OCI-LY7 (cell line): ENCODE measurements around the gene MRPL33. TPM values are rescaled to one million over a fixed set of nuclear protein-coding genes. Genes with fewer than 3 reads are reported as not detected.

Experiments
- BruUV-seq: library from RNA; stranded (reverse); fragments of 400-500 nt; replicated peaks from 2 replicates; lab custom pipeline; 2021; lab: Mats Ljungman, UMichigan
- CTCF ChIA-PET: fragments of 300-600 bp; sonication (Branson Sonifier 250); formaldehyde crosslinking; loops from one replicate; lab custom pipeline; 2022; ENCODE audit warnings: antibody characterized with exemption; ENCODE audit not compliant: unreplicated experiment; lab: Charles Lee
- POLR2A ChIA-PET: fragments of 300-600 bp; sonication (Branson Sonifier 250); formaldehyde crosslinking; loops from one replicate; lab custom pipeline; 2022; ENCODE audit warnings: antibody characterized with exemption; lab: Charles Lee
- DNase-seq: peaks from one replicate; pipeline ENCODE4 v3.0.0-alpha.2; 2015; ENCODE audit warnings: low spot score
- H2AFZ ChIP-seq: fragments of 200-600 bp; sonication (generic), shearing (Covaris generic); 2 replicates; pipeline ENCODE4 v1.6.1; 2014; ENCODE audit warnings: mild to moderate bottlenecking, antibody characterized with exemption, low read length, moderate library complexity
- H3K27ac ChIP-seq: fragments of 200-600 bp; sonication (generic); 2 replicates; pipeline ENCODE4 v1.5.1; 2014; ENCODE audit warnings: mixed run types, low read depth, mild to moderate bottlenecking, moderate library complexity, low read length, inconsistent platforms; ENCODE audit not compliant: poor library complexity, severe bottlenecking
- H3K36me3 ChIP-seq: fragments of 200-600 bp; sonication (generic); 2 replicates; pipeline ENCODE4 v1.6.1; 2014; ENCODE audit warnings: mild to moderate bottlenecking, antibody characterized with exemption, low read length, moderate library complexity, mixed read lengths; ENCODE audit not compliant: insufficient read depth
- H3K4me1 ChIP-seq: fragments of 200-600 bp; sonication (generic); 2 replicates; pipeline ENCODE4 v1.5.1; 2014; ENCODE audit warnings: mild to moderate bottlenecking, low read length; ENCODE audit not compliant: insufficient read depth, poor library complexity, severe bottlenecking
- H3K4me2 ChIP-seq: fragments of 200-600 bp; sonication (generic); 2 replicates; pipeline ENCODE4 v1.6.1; 2014; ENCODE audit warnings: mild to moderate bottlenecking, low read length
- H3K4me3 ChIP-seq: fragments of 200-600 bp; sonication (generic); 2 replicates; pipeline ENCODE4 v1.5.1; 2014; ENCODE audit warnings: mild to moderate bottlenecking, low read depth, low read length; ENCODE audit not compliant: poor library complexity, severe bottlenecking
- H3K79me2 ChIP-seq: fragments of 200-600 bp; sonication (generic); 2 replicates; pipeline ENCODE4 v1.6.1; 2016; ENCODE audit warnings: low read depth, mild to moderate bottlenecking, low read length, moderate library complexity, mixed read lengths; ENCODE audit not compliant: insufficient read depth
- H3K9me2 ChIP-seq: fragments of 200-600 bp; sonication (generic); 2 replicates; pipeline ENCODE4 v1.6.1; 2016; ENCODE audit warnings: mild to moderate bottlenecking, low read length, mixed read lengths; ENCODE audit not compliant: insufficient read depth
- H3K9me3 ChIP-seq: fragments of 200-600 bp; sonication (generic); 2 replicates; pipeline ENCODE4 v1.6.1; 2014; ENCODE audit warnings: mild to moderate bottlenecking, mixed run types, low read length, mixed read lengths
- H4K20me1 ChIP-seq: fragments of 200-600 bp; sonication (generic); 2 replicates; pipeline ENCODE4 v1.6.1; 2014; ENCODE audit warnings: mild to moderate bottlenecking, antibody characterized with exemption, low read length, moderate library complexity, mixed read lengths; ENCODE audit not compliant: insufficient read depth
- CTCF ChIP-seq: fragments of 200-600 bp; sonication (generic); conservative IDR thresholded peaks from 2 replicates; pipeline ENCODE4 v1.5.1; 2014; ENCODE audit warnings: mild to moderate bottlenecking, antibody characterized with exemption, low read length, moderate library complexity, mixed read lengths
- EZH2phosphoT487 ChIP-seq: fragments of 200-600 bp; sonication (generic); IDR thresholded peaks from 2 replicates; pipeline ENCODE4 v1.6.1; 2018; ENCODE audit warnings: low read depth, borderline replicate concordance, mild to moderate bottlenecking, mixed run types, antibody characterized with exemption, low read length, moderate library complexity, mixed read lengths
- intact Hi-C: fragments of 100-400 bp; cut with micrococcal nuclease; formaldehyde crosslinking; loops from one replicate; pipeline ENCODE4 v1.10.0; 2022; ENCODE audit not compliant: unreplicated experiment
- total RNA-seq, 2 experiments: library from RNA; depleted of rRNA in 1 of 2; stranded (reverse); fragments of >200 nt in 1 of 2; shearing (Covaris generic) in 1 of 2; gene quantifications; 2 replicates each; pipeline ENCODE4 v1.2.3, GENCODE V29; 2014 to 2022

The MRPL33 gene
- total RNA-seq, 2 experiments from 2014 or later: 43.8 to 51.2 TPM

DNA sequence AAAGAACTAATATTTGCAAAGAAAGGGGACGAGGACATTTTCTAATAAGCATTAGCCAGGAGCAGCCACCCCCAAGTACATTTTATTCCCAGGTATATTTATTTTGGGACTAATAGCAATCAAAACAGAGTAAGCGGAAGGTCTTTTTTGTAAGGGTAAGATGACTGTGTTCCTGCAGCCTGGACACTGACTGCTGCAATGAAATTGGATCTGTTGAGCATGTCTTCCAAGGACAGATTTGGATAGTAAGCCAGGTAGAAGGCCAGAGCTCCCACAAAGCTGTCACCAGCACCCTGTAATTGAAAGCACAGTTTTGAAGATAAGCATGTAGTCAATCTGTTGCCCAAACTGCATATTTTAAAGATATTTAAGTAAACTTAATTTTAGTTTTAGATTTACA is 10.0 kb downstream of the MRPL33 start:
- no peak for DNase-seq
- Histone ChIP-seq H3K36me3 (peaks cover 18% of the 10 kb centered on the region; the same call in 1 of the 2 replicates), H3K4me1 (no peaks in the 10 kb centered on the region), H3K9me2 (no peaks in the 10 kb centered on the region), H3K79me2 (no peaks in the 10 kb centered on the region), H3K27ac (no peak overlapping the region), H3K4me3 (no peak overlapping the region), H3K9me3 (no peaks in the 10 kb centered on the region), H4K20me1 (no peaks in the 10 kb centered on the region), H2AFZ (no peak overlapping the region), H3K4me2 (no peak overlapping the region)
- intact Hi-C loops: no loop called here
- POLR2A ChIA-PET: no interaction called here
- no TSS peak for BruUV-seq
- TF ChIP-seq EZH2phosphoT487: no peak
- no peak for TF ChIP-seq CTCF
- CTCF ChIA-PET: no interaction called here

GRCh38 chr2:27782701-27783100 is 11.2 kb downstream of the MRPL33 start:
- POLR2A ChIA-PET: no interaction called here
- intact Hi-C loops: no loop called here
- H3K27ac ChIP-seq: no peak overlapping the region

More at GRCh38 chr2:27782701-27783100, 11.2 kb downstream of the MRPL33 start:
- Histone ChIP-seq H2AFZ (no peak overlapping the region), H3K4me3 (no peak overlapping the region), H3K4me1 (no peaks in the 10 kb centered on the region), H4K20me1 (no peaks in the 10 kb centered on the region), H3K79me2 (no peaks in the 10 kb centered on the region), H3K36me3 (peaks cover 18% of the 10 kb centered on the region; the same call in 1 of the 2 replicates), H3K9me3 (no peaks in the 10 kb centered on the region), H3K4me2 (no peak overlapping the region), H3K9me2 (no peaks in the 10 kb centered on the region)
- DNase-seq: no peak
- TF ChIP-seq EZH2phosphoT487 (no peak), CTCF (no peak)
- no TSS peak for BruUV-seq
- CTCF ChIA-PET: no interaction called here
